GM12873 (cell line): ENCODE data around the gene ZBTB17.

Source experiments
- CTCF ChIP-seq: IDR thresholded peaks from 2 replicates; pipeline ENCODE4 v1.5.1; 2012; ENCODE audit warnings: low read depth, mild to moderate bottlenecking, moderate library complexity, low read length, control low read depth; ENCODE audit not compliant: insufficient read depth; ENCODE audit errors: missing control alignments

The ZBTB17 gene

DNA sequence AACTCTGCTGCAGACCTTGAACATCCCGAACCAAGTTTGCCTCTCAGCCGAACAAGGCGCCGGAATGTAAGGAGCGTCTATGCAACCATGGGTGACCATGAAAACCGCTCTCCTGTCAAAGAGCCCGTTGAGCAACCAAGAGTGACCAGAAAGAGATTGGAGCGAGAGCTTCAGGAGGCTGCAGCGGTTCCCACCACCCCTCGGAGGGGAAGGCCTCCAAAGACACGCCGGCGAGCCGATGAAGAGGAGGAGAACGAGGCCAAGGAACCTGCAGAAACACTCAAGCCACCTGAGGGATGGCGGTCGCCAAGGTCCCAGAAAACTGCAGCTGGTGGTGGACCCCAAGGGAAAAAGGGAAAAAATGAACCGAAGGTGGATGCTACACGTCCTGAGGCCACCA, 44.0 kb downstream of the ZBTB17 start:
- no peak for TF ChIP-seq CTCF

- no peak for TF ChIP-seq CTCF
Observed at GRCh38 chr1:15931401-15931800, 44.5 kb downstream of the ZBTB17 start.

DNA sequence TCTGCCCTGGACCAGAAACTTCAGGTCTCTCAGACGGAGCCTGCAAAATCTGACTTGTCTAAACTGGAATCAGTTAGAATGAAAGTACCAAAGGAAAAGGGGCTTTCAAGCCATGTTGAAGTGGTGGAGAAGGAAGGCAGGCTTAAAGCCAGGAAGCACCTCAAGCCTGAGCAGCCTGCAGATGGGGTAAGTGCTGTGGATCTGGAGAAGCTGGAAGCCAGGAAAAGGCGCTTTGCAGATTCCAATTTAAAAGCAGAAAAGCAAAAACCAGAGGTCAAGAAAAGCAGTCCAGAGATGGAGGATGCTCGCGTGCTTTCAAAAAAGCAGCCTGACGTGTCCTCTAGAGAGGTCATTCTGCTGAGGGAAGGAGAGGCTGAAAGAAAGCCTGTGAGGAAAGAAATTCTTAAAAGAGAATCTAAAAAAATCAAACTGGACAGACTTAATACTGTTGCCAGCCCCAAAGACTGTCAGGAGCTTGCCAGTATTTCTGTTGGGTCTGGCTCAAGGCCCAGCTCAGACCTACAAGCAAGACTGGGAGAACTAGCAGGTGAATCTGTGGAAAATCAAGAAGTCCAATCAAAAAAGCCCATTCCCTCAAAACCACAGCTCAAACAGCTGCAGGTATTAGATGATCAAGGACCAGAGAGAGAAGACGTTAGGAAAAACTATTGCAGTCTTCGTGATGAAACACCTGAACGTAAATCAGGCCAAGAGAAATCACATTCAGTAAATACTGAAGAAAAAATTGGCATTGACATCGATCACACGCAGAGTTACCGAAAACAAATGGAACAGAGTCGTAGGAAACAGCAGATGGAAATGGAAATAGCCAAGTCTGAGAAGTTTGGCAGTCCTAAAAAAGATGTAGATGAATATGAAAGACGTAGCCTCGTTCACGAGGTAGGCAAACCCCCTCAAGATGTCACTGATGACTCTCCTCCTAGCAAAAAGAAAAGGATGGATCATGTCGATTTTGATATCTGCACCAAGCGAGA, 46.6 kb downstream of the ZBTB17 start:
- TF ChIP-seq CTCF = no peak

DNA sequence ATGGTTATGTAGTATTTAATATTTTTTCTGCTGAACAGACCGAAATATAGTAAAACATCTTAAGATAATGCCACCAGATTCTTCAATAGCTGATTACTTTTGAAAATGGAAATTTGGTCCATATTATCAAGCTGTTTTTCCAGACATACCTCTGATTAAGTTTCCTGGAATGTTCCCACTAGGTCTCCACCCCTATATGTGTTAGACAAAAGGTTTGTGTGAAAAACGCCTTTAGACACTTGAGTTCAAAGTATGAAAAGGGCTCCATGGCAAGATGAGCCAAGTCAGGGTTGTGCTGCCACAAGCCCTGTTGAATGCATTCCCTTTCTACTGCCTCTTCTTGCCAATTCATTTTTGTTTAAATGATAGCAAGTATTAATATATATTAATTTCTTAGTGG, 52.7 kb downstream of the ZBTB17 start:
- TF ChIP-seq CTCF = no peak

DNA sequence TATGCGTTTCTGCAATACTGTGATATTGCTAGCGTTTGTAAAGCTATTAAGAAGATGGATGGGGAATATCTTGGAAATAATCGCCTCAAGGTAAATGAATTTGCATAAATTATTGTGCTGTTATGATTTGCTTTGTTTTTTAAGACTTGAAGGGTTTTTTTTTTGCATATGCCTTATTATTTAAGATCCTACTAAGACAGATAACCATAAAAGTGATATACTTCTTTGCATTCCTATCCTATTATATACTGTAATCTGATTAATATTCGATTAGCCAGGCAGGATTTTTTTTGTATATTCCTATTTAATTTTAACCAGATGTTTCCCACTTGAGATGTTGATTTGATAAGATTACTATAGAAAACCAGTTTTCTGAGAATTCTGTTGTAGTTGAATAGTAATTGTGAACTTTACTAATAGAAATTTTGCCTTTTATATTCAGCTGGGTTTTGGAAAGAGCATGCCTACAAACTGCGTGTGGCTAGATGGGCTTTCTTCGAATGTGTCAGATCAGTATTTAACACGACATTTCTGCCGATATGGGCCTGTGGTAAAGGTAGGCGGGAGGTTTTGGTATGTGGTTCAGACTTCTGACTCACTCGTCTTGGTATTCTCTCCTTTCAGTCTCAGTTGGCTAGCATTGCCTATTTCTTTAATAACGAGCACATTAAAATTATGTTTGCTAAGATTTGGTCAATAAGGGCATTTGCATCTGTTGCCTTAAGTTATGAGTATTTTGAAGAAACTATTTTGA, 56.8 kb downstream of the ZBTB17 start:
- no peak for TF ChIP-seq CTCF

- no peak for TF ChIP-seq CTCF
Observed at GRCh38 chr1:15916916-15917315, 59.0 kb downstream of the ZBTB17 start.

GRCh38 chr1:15916417-15916816, 59.5 kb downstream of the ZBTB17 start:
- TF ChIP-seq CTCF = no peak
